ENCODE data around the gene CTDP1. TPM values are rescaled to one million over a fixed set of nuclear protein-coding genes. Genes with fewer than 3 reads are reported as not detected.

CTDP1 gene
- total RNA-seq, 1 donor from 2014 or later, result 23.1 TPM

DNA sequence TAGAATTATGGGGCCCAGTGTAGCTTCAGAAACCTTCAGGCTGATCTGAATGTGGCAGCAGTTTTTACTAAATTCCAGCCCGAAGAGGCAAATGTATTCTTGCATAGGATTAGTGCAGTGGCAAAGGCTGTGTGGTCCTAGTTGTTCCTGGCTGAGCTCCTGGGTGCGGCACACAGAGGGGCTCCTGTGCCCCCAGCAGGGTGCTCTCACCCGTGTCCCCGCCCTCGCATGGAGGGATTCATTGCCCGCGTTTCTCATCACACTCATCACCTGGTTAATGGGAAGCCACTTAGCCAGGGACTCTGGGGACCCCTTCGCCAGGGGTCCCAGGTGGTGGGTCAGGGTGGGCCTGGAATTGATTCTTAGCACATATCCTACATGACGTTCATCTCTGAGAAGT lies 122.0 kb downstream of the CTDP1 start:
- Mint-ChIP-seq H3K36me3 (ENCODE audit: unreplicated experiment) (no peaks in the 10 kb centered on the region), H3K4me1 (ENCODE audit: unreplicated experiment) (peaks cover 6% of the 10 kb centered on the region), H3K9me3 (ENCODE audit: unreplicated experiment) (no peaks in the 10 kb centered on the region), H3K4me3 (ENCODE audit: unreplicated experiment) (no peak overlapping the region), H3K27ac (ENCODE audit: unreplicated experiment) (no peak overlapping the region), H3K27me3 (ENCODE audit: unreplicated experiment) (peaks cover 35% of the 10 kb centered on the region)
- no peak for DNase-seq (ENCODE audit: extremely low spot score, unreplicated experiment)
- TF ChIP-seq, protein P1, sequence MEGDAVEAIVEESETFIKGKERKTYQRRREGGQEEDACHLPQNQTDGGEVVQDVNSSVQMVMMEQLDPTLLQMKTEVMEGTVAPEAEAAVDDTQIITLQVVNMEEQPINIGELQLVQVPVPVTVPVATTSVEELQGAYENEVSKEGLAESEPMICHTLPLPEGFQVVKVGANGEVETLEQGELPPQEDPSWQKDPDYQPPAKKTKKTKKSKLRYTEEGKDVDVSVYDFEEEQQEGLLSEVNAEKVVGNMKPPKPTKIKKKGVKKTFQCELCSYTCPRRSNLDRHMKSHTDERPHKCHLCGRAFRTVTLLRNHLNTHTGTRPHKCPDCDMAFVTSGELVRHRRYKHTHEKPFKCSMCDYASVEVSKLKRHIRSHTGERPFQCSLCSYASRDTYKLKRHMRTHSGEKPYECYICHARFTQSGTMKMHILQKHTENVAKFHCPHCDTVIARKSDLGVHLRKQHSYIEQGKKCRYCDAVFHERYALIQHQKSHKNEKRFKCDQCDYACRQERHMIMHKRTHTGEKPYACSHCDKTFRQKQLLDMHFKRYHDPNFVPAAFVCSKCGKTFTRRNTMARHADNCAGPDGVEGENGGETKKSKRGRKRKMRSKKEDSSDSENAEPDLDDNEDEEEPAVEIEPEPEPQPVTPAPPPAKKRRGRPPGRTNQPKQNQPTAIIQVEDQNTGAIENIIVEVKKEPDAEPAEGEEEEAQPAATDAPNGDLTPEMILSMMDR (IDR thresholded peaks at IDR 0.05), result no peak

DNA sequence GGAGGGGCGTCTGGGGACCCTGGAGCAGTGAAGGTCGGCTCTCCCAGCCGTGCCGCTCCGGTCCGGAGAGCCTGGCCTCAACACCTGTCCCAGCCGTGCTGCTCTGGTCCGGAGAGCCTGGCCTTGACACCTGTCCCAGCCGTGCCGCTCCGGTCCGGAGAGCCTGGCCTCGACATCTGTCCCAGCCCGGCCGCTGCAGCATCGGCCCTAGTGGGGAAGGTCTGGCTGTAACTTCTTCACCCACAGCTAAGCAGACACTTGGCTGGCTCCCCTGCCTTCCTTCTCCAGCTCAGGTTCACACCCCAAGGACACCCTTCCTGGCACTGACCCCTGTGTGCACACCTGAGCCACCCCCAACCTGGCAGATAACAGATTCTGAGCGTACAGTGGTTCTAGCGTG lies 122.7 kb downstream of the CTDP1 start:
- Mint-ChIP-seq H3K9me3 (ENCODE audit: unreplicated experiment) (no peaks in the 10 kb centered on the region), H3K27me3 (ENCODE audit: unreplicated experiment) (peaks cover 28% of the 10 kb centered on the region), H3K4me1 (ENCODE audit: unreplicated experiment) (peaks cover 4% of the 10 kb centered on the region), H3K36me3 (ENCODE audit: unreplicated experiment) (no peaks in the 10 kb centered on the region), H3K27ac (ENCODE audit: unreplicated experiment) (no peak overlapping the region), H3K4me3 (ENCODE audit: unreplicated experiment) (no peak overlapping the region)
- no peak for DNase-seq (ENCODE audit: extremely low spot score, unreplicated experiment)
- TF ChIP-seq, protein P1 (IDR thresholded peaks at IDR 0.05), result no peak

DNA sequence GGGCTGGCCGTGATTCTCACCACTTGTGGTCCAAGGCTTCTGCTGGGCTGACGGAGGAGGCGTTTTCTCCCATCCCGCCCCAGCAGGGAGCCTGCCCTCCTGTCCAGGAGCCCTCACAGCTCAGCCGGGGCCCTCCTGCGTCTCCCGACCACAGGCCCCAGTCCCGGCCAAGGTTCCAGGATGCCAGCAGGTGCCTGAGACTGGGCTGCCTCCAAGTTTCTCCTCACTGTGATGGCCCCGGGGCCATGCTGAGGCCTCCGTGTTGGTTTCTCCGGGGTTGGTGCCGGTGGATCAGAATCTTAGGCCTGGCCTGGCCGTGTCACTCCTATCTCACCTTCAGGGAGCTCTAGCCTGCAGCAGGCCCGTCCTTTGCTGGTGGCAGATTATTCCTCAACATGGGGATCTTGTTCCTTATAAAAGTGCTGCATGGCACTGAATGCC lies 124.0 kb downstream of the CTDP1 start:
- no peaks in the 10 kb centered on the region for H3K36me3 Mint-ChIP-seq (ENCODE audit: unreplicated experiment)
- TF ChIP-seq, protein P1 (IDR thresholded peaks at IDR 0.05), result no peak
- no peak overlapping the region for H3K4me3 Mint-ChIP-seq (ENCODE audit: unreplicated experiment)
- H3K9me3 Mint-ChIP-seq (ENCODE audit: unreplicated experiment), result no peaks in the 10 kb centered on the region
- peaks cover 2% of the 10 kb centered on the region for H3K4me1 Mint-ChIP-seq (ENCODE audit: unreplicated experiment)
- peaks cover 26% of the 10 kb centered on the region for H3K27me3 Mint-ChIP-seq (ENCODE audit: unreplicated experiment)
- H3K27ac Mint-ChIP-seq (ENCODE audit: unreplicated experiment), result no peak overlapping the region
- DNase-seq (ENCODE audit: extremely low spot score, unreplicated experiment), result no peak

Other genes with a start within 250 kb of the CTDP1 start
- gene KCNG2, start 118.1 kb downstream of the CTDP1 start, total RNA-seq, result not detected in 2 replicates

Data from osteocyte (in vitro differentiated cells).